Ramos (cell line): ENCODE data around the gene CDC37.
"Not testable (repeated sequence)": the region's sequence is repeated elsewhere in the genome, so short reads cannot be mapped to it uniquely, and the experiment has no call there.

Source experiments
- in situ Hi-C: fragments of 300-500 bp; cut with MboI; formaldehyde crosslinking; loops from one replicate; pipeline ENCODE4 v1.14.3; 2022; ENCODE audit warnings: low sequenced_read_pairs; ENCODE audit not compliant: unreplicated experiment

The CDC37 gene

DNA sequence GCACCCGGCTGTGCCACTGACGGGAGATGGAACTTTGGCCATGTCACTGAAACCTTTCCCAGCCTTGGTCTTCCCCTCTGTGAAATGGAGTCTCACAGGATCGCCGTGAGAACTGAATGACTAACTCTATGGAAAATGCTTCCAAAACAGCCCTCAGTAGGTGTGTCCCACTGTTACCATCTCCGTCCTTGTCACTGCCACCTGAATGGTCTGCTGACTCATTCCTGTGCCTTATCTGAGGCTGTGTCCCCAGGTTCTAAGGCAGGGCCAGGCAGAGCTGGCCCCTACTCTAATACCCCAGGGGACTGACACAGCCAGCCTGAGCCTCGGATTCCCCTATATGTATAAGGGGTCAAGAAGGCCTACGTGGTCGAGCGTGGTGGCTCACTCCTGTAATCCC is 4.5 kb downstream of the CDC37 start:
- in situ Hi-C loops: no loop called here

DNA sequence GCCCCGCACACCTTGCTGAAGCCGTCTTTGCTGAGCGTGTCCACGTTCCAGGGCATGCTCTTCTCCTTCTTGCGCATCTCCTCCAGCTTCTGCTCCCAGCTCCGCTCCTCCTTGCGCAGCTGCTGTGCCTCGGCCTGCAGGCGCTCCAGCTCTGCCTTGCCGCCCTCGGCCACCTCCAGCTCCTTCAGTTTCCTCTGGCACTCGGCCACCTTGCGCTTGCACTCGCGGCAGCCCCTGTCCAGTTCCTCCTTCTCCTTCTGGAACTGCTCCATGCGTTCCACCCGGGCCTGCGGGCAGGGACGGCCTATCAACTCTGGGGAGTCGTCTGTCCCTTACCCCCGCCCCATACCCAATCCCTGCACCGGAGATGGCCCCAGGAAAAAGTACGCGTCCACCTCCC is 7.4 kb downstream of the CDC37 start:
- in situ Hi-C loops: no loop called here

GRCh38 chr19:10395436-10395835 is 7.9 kb downstream of the CDC37 start:
- in situ Hi-C loops: no loop called here

DNA sequence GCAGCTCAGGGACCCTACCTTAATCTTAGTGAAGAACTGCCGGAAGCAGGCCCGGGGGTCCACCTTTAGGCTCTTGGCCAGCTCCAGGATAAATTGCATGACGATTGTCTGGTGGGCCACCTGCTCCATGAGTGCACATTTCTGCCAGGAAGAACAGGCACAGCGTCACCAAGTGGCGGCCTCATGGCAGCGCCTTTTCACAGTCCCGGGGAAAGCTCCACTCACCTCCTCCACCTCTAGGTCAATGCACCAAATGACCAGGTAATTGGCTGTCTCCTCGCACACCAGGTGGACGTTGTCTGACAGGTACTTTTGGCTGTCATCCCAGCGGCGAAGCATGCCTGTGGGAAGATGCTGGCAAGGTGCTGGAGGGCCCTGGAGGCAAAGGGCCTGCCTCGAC is 8.3 kb downstream of the CDC37 start:
- in situ Hi-C loops: no loop called here

- in situ Hi-C loops: loop anchor here (5.0 kb wide), 1 partner anchor 461 kb away; no protein-coding TSS in a partner anchor
Measured at GRCh38 chr19:10393137-10393536, 10.2 kb downstream of the CDC37 start.

DNA sequence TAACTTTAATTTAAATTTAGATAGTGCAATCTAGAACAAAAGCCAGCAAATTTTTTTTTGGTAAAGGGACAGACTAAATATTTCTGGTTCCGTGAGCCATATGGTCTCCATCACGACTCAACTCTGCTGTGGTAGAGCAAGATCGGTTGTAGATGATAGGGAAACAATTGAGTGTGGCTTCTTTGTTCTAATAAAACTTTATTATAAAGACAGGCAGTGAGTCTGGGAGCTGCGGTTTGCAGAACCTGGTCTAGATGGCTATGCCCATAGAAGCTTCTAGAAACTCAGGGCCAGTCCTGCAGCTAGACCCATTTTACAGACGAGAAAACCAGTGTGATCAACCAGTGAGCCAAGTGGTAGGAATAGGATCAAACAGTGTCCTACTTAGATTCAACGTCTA is 11.2 kb downstream of the CDC37 start:
- in situ Hi-C loops: loop anchor here (5.0 kb wide), 1 partner anchor 460 kb away; no protein-coding TSS in a partner anchor

DNA sequence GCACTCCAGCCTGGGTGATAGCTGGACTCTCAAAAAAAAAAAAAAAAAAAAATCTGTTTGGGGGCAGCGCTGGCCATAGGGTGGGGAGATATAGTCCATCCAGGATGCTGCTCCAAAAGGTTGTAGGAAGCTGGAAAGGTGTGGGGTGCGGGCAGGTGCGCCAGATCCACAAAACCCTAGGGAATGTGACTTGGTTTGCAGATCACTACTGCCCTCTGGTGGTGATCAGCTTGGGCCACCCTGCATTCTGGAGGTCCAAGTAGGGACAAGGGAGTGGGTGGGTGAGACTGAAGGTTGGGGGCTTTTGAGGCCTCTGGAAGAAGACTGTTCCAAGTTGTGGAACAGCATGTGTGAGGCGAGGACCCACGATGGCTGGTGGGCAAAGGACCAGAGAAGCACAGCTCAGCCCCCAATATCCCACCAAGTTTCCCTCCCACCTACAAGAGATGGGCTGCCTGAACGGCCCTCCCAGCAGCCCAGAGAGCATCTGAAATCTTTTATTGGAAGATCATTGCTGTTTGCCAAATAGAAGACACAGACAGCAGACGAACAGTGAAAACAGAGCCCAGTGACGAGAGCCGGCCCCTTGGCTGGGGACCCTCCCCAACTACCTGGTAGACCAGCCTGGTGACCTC is 12.6 kb downstream of the CDC37 start:
- in situ Hi-C loops: loop anchor here (5.0 kb wide), 1 partner anchor 458 kb away; no protein-coding TSS in a partner anchor

DNA sequence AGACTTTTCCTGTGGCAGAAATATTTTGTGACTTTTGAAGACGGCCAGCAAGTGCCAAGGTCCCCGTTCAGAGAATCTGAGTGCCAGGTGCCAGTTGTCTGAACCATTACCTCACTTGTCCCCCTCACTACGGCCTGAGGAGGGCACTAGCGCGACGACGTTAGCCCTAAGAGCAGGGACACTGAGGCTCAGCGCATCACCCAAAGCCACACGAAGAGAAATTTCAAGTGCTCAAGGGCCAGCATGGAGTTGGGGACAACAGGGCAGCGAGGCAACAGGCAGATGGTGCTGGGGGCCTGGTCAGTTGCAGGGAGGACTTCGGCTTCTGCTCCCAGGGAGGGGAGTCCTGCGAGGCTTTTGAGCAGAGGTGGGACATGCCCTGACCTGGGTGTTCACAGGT is 13.5 kb downstream of the CDC37 start:
- in situ Hi-C loops: loop anchor here (5.0 kb wide), 2 partner anchors 118 to 458 kb away; partner anchors contain the start of gene ICAM1

DNA sequence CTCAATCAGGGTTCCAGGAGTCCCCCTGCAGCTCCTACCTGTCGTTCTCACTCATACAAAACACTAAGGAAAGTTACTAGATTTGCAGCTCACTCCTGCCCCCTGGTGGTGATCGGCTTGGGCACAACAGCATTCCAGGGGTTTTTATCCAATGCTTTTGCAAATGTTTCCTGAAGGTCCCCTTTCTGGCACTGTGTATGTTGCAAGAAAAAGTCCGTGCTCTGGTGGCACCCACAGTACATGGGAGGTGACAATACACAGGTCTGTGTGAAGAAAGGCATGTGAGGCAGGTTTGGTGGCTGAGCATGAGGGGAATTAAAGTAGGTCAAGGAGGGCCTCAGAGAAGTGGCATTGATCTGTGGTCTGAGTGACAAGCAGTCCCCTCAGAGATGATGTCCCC is 14.4 kb downstream of the CDC37 start:
- in situ Hi-C loops: loop anchor here (5.0 kb wide), 1 partner anchor 117 kb away; the partner anchor contains the start of gene ICAM1

- in situ Hi-C loops: no loop called here
Measured at GRCh38 chr19:10384580-10384979, 18.8 kb downstream of the CDC37 start.

DNA sequence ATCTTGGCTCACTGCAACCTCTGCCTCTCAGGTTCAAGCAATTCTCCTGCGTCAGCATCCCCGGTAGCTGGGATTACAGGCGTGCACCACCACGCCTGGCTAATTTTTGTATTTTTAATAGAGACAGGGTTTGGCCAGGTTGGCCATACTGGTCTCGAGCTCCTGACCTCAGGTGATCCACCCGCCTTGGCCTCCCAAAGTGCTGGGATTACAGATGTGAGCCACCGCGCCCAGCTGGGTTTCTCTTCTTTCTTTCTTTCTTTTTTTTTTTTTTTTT is 20.2 kb downstream of the CDC37 start:
- in situ Hi-C loops: not testable (repeated sequence)

- in situ Hi-C loops: no loop called here
Measured at GRCh38 chr19:10380313-10381102, 22.8 kb downstream of the CDC37 start, which contains the start of gene TYK2. Gene TYK2, minus strand, starts transcription at chr19:10380572. Its CDS starts 2,166 bp downstream, at chr19:10378406.

- in situ Hi-C loops: no loop called here
Measured at GRCh38 chr19:10379880-10380312, 23.4 kb downstream of the CDC37 start.

DNA sequence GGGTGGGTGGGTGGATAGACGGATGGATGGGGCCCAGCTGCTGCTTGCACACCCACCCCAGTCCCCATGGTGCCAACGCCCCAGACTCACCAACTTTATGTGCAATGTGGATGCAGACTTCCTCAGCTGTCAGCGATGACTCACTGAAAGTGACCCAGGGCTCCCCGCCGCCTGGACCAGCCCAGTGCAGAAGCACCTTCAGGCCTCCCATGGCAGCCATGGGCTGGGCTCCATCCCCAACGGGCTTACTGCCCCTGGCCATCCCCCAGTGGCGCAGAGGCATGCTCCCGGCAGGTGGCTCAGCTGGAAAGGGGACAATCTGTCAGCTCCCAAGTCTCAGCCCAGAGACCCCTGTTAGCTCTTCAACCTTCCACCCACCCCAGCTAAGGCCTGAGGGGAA is 25.2 kb downstream of the CDC37 start:
- in situ Hi-C loops: no loop called here

- in situ Hi-C loops: not testable (repeated sequence)
Measured at GRCh38 chr19:10377140-10377640, 26.2 kb downstream of the CDC37 start.

DNA sequence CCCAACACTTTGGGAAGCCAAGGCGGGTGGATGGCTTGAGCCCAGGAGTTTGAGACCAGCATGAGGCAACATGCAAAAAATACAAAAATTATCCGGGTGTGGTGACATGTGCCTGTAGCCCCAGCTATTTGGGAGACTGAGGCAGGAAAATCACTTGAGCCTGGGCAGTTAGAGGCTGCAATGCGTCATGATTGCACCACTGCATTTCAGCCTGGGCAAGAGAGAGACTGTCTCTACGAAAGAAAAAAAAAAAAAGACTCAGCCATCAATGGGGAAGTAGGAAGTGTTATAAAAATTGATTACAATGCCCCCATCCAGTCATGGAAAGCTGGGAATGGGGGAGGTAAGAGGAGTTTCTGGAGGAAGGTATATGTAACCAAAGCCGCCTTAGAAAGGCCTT is 28.4 kb downstream of the CDC37 start:
- in situ Hi-C loops: no loop called here

DNA sequence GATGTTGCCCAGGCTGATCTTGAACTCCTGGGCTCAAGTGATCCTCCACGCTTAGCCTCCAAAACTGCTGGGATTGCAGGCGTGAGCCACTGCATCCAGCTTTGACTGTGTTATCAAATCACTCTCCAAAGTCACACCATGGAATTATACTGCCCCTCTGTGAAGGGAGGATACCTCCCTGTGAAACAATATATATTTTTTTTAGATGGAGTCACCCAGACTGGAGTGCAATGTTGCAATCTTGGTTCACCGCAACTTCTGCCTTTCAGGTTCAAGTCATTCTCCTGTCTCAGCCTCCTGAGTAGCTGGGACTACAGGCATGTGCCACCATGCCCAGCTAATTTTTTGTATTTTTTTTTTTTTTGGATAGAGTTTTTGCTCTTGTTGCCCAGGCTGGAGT is 30.7 kb downstream of the CDC37 start:
- in situ Hi-C loops: no loop called here

DNA sequence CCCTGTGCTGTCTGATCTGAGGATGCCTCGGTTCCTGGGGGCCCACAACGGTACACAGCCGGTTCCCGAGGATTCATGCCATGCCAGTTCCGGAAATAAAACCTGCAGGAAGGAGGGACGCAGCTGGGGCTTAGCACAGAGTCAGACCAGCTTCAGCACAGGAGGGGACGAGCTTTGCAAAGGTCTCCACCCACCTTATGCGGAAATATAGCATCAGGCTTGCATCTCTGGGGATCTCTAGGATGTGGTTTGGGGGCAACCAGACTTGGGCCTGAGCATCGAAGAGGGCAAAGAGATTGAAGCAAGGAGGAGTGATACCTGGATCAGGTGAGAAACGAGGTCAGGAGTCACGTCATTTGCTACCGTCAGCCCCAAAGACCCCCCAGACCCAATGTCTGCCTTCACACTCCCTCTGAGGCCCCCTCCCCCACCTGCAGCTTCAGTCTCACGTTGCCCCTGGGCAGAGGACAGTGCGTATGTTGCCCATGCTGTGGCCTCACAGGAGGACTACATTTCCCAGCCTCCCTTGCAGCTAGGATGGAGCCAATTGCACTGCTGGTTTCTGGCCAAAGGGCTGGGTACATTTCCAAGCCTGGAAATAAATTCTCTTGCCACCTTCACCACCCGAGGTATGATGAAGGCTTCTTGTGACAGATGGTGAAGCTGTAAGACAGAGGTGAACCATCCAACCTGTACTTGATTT is 35.1 kb downstream of the CDC37 start:
- in situ Hi-C loops: no loop called here

- in situ Hi-C loops: not testable (repeated sequence)
Measured at GRCh38 chr19:10366950-10367512, 36.3 kb downstream of the CDC37 start.

GRCh38 chr19:10365518-10365917 is 37.8 kb downstream of the CDC37 start:
- in situ Hi-C loops: no loop called here
